WTC11 (cell line): ENCODE measurements around the gene PCNX1. TPM values are rescaled to one million over a fixed set of nuclear protein-coding genes. Genes with fewer than 3 reads are reported as not detected.

Experiments used
- ATAC-seq: fragments of 200-7000 bp; cut with Tn5 transposase; 2 replicates; pipeline ENCODE4 v1.10.0; 2021; ENCODE audit warnings: mild to moderate bottlenecking, moderate library complexity
- CTCF ChIA-PET: fragments of 300-600 bp; sonication (Branson Sonifier 250); formaldehyde crosslinking; loops from one replicate; lab custom pipeline; 2021; ENCODE audit warnings: antibody characterized with exemption; lab: Charles Lee
- POLR2A ChIA-PET: fragments of 350-600 bp; sonication (Branson Sonifier 250); formaldehyde crosslinking; loops from one replicate; lab custom pipeline; 2021; ENCODE audit warnings: antibody characterized with exemption; lab: Charles Lee
- DNase-seq: peaks from one replicate; pipeline ENCODE4 v3.0.0; 2021; ENCODE audit warnings: low spot score
- H3K27ac Mint-ChIP-seq: 2 replicates; pipeline ENCODE4 v1.8.0; 2021; ENCODE audit warnings: mixed read lengths
- H3K27me3 Mint-ChIP-seq: 2 replicates; pipeline ENCODE4 v1.8.0; 2021; ENCODE audit warnings: low read depth, mild to moderate bottlenecking, moderate library complexity, mixed read lengths
- H3K36me3 Mint-ChIP-seq: 2 replicates; pipeline ENCODE4 v1.8.0; 2021; ENCODE audit warnings: mixed read lengths
- H3K4me1 Mint-ChIP-seq: 2 replicates; pipeline ENCODE4 v1.8.0; 2022; ENCODE audit warnings: mixed read lengths
- H3K4me3 Mint-ChIP-seq: 2 replicates; pipeline ENCODE4 v1.8.0; 2021; ENCODE audit warnings: mild to moderate bottlenecking, moderate library complexity, mixed read lengths
- H3K9me3 Mint-ChIP-seq: 2 replicates; pipeline ENCODE4 v1.8.0; 2021; ENCODE audit warnings: mixed read lengths
- ATF1 ChIP-seq: sonication (generic); formaldehyde crosslinking; IDR thresholded peaks from 2 replicates; pipeline ENCODE4 v1.8.1; 2023; ENCODE audit warnings: mild to moderate bottlenecking, moderate library complexity, missing genetic modification reagents
- CBFB ChIP-seq: sonication (generic); formaldehyde crosslinking; IDR thresholded peaks from 2 replicates; pipeline ENCODE4 v1.8.1; 2022; ENCODE audit warnings: mild to moderate bottlenecking, low read depth, missing genetic modification reagents
- E2F1 ChIP-seq: sonication (generic); formaldehyde crosslinking; IDR thresholded peaks from 2 replicates; pipeline ENCODE4 v1.8.0; 2022; ENCODE audit warnings: mild to moderate bottlenecking, missing genetic modification reagents
- E2F4 ChIP-seq: sonication (generic); formaldehyde crosslinking; IDR thresholded peaks from 2 replicates; pipeline ENCODE4 v1.8.1; 2022; ENCODE audit warnings: low read depth, mild to moderate bottlenecking, moderate library complexity, missing genetic modification reagents, borderline replicate concordance
- FOXK1 ChIP-seq: sonication (generic); formaldehyde crosslinking; IDR thresholded peaks from 2 replicates; pipeline ENCODE4 v1.8.0; 2022; ENCODE audit warnings: mild to moderate bottlenecking, moderate library complexity, missing genetic modification reagents
- GRHL2 ChIP-seq: fragments of 250-450 bp; sonication (Bioruptor Pico); IDR thresholded peaks from 2 replicates; pipeline ENCODE4 v1.8.0; 2022; ENCODE audit warnings: mild to moderate bottlenecking, moderate library complexity; ENCODE audit not compliant: insufficient replicate concordance, severe bottlenecking
- NR3C1 ChIP-seq: sonication (generic); formaldehyde crosslinking; conservative IDR thresholded peaks from 2 replicates; pipeline ENCODE4 v1.8.1; 2023; ENCODE audit warnings: low read depth, mild to moderate bottlenecking, missing genetic modification reagents
- SP1 ChIP-seq: sonication (generic); formaldehyde crosslinking; conservative IDR thresholded peaks from 2 replicates; pipeline ENCODE4 v1.8.1; 2022; ENCODE audit warnings: missing genetic modification reagents
- TCF7 ChIP-seq: sonication (generic); formaldehyde crosslinking; IDR thresholded peaks from 2 replicates; pipeline ENCODE4 v1.8.0; 2022; ENCODE audit warnings: mild to moderate bottlenecking, low read depth, missing genetic modification reagents, moderate library complexity
- USF2 ChIP-seq: sonication (generic); formaldehyde crosslinking; IDR thresholded peaks from 2 replicates; pipeline ENCODE4 v1.8.1; 2023; ENCODE audit warnings: mild to moderate bottlenecking, missing genetic modification reagents, moderate library complexity
- ZNF532 ChIP-seq: fragments of 250-450 bp; sonication (Bioruptor Pico); IDR thresholded peaks from 2 replicates; pipeline ENCODE4 v1.9.0; 2021; ENCODE audit warnings: mild to moderate bottlenecking, borderline replicate concordance
- ZNF671 ChIP-seq: fragments of 250-450 bp; sonication (Bioruptor Pico); IDR thresholded peaks from 2 replicates; pipeline ENCODE4 v1.8.0; 2021; ENCODE audit warnings: mild to moderate bottlenecking
- total RNA-seq: library from RNA; stranded (reverse); gene quantifications from 3 replicates; pipeline ENCODE4 v1.2.3, GENCODE V29; 2021
- TF ChIP-seq, protein P1 (sequence below): sonication (generic); formaldehyde crosslinking; IDR thresholded peaks from 2 replicates; pipeline ENCODE4 v1.8.0; 2022; ENCODE audit warnings: missing genetic modification reagents
- TF ChIP-seq, protein P2 (sequence below): sonication (generic); formaldehyde crosslinking; IDR thresholded peaks from 2 replicates; pipeline ENCODE4 v1.8.1; 2023; ENCODE audit warnings: mild to moderate bottlenecking, moderate library complexity, missing genetic modification reagents

PCNX1 gene
- total RNA-seq, 1 experiment from 2014 or later = 46.4 TPM

DNA sequence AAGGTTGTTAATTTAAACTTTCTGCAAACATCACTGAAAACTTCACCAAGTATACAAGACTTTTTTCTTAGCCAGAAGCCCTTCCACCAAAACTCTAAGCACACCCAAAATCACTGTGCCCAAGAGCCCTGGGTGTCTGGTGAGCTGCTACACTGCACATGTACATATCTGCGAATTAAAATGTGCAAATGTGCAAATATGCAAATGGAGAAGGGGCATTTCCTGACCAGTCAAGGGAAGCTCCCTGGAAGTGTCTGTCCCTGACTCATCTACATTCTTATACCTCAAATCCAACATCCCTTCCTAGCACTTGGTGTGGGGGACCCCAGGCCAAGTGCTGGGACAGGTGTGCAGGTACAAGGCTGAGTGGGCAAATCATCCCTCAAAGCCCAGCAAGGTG, 123.7 kb downstream of the PCNX1 start:
- no peaks in the 10 kb centered on the region; the same call in 1 of the 2 replicates for H3K9me3 Mint-ChIP-seq
- no peaks in the 10 kb centered on the region for H3K4me1 Mint-ChIP-seq
- peaks cover 27% of the 10 kb centered on the region for H3K36me3 Mint-ChIP-seq

More for the DNA sequence above, 123.7 kb downstream of the PCNX1 start:
- ChIA-PET POLR2A (no interaction called here), CTCF (no interaction called here)
- DNase-seq (no peak), ATAC-seq (no peak)
- Mint-ChIP-seq H3K27ac (no peak overlapping the region), H3K27me3 (no peaks in the 10 kb centered on the region), H3K4me3 (no peak overlapping the region)
- TF ChIP-seq ZNF671 (no peak), E2F4 (no peak), USF2 (CRISPR knock-in tag) (no peak), E2F1 (CRISPR knock-in tag) (no peak), TCF7 (CRISPR knock-in tag) (no peak), FOXK1 (CRISPR knock-in tag) (no peak), SP1 (no peak), CBFB (CRISPR knock-in tag) (no peak), NR3C1 (CRISPR knock-in tag) (no peak), ZNF532 (no peak), ATF1 (CRISPR knock-in tag) (no peak), GRHL2 (CRISPR knock-in tag) (no peak)
- TF ChIP-seq, protein P1, sequence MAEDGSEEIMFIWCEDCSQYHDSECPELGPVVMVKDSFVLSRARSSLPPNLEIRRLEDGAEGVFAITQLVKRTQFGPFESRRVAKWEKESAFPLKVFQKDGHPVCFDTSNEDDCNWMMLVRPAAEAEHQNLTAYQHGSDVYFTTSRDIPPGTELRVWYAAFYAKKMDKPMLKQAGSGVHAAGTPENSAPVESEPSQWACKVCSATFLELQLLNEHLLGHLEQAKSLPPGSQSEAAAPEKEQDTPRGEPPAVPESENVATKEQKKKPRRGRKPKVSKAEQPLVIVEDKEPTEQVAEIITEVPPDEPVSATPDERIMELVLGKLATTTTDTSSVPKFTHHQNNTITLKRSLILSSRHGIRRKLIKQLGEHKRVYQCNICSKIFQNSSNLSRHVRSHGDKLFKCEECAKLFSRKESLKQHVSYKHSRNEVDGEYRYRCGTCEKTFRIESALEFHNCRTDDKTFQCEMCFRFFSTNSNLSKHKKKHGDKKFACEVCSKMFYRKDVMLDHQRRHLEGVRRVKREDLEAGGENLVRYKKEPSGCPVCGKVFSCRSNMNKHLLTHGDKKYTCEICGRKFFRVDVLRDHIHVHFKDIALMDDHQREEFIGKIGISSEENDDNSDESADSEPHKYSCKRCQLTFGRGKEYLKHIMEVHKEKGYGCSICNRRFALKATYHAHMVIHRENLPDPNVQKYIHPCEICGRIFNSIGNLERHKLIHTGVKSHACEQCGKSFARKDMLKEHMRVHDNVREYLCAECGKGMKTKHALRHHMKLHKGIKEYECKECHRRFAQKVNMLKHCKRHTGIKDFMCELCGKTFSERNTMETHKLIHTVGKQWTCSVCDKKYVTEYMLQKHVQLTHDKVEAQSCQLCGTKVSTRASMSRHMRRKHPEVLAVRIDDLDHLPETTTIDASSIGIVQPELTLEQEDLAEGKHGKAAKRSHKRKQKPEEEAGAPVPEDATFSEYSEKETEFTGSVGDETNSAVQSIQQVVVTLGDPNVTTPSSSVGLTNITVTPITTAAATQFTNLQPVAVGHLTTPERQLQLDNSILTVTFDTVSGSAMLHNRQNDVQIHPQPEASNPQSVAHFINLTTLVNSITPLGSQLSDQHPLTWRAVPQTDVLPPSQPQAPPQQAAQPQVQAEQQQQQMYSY (CRISPR knock-in tag) = no peak
- TF ChIP-seq, protein P2, sequence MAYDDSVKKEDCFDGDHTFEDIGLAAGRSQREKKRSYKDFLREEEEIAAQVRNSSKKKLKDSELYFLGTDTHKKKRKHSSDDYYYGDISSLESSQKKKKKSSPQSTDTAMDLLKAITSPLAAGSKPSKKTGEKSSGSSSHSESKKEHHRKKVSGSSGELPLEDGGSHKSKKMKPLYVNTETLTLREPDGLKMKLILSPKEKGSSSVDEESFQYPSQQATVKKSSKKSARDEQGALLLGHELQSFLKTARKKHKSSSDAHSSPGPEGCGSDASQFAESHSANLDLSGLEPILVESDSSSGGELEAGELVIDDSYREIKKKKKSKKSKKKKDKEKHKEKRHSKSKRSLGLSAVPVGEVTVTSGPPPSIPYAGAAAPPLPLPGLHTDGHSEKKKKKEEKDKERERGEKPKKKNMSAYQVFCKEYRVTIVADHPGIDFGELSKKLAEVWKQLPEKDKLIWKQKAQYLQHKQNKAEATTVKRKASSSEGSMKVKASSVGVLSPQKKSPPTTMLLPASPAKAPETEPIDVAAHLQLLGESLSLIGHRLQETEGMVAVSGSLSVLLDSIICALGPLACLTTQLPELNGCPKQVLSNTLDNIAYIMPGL (CRISPR knock-in tag) = no peak
